Activated naive CD4-positive, alpha-beta T cell treated with anti-CD3 and anti-CD28 coated beads, Interleukin-2, amount 50 U/mL, for 24 hours (primary cell): ENCODE data around the gene SBNO2.

Experiments
- H3K27ac Mint-ChIP-seq: one replicate; pipeline ENCODE4 v1.8.0; 2021; ENCODE audit warnings: mild to moderate bottlenecking, mixed read lengths
- H3K27me3 Mint-ChIP-seq: one replicate; pipeline ENCODE4 v1.8.0; 2021; ENCODE audit warnings: mixed read lengths
- H3K36me3 Mint-ChIP-seq: one replicate; pipeline ENCODE4 v1.8.0; 2021; ENCODE audit warnings: mixed read lengths
- H3K4me1 Mint-ChIP-seq: one replicate; pipeline ENCODE4 v1.8.0; 2021; ENCODE audit warnings: mixed read lengths
- H3K4me3 Mint-ChIP-seq: one replicate; pipeline ENCODE4 v1.8.0; 2021; ENCODE audit warnings: mild to moderate bottlenecking, mixed read lengths
- H3K9me3 Mint-ChIP-seq: one replicate; pipeline ENCODE4 v1.8.0; 2021; ENCODE audit warnings: mixed read lengths

The SBNO2 gene

DNA sequence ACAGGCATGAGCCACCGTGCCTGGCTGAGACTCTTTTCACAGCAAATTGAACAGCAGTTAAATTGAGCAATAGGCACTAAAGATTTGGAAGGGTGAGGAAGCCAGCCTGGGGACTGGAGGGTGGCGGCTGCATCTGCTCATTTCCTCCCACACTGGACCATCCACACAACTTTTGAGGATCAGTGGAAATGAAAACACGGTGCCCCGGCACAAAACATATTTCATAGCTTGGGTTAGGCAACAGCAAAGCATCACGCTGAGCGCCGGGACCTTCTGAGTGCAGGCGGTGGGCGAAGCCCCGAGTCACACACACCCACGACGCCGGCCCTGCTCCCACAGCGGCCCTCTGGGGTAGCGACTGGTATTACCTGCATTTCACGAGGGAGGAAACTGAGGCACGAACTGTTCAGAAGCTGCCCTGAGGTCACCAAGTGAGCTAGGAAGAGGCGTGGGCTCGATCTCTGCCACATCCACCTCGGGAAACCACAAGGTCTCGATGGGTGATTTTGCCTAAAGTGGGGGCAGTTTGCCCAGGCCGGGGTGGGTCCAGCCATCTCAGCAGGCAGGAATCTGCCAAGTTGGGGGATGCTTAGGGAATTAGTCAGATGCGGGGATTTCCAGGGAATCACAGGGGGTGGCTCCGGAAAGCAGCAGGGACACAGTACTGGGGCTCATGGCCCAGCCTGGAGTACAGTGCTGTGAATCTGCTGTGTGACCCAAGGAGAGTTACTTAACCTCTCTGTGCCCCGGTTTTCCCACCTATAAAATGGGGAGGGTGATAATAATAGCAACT, 3.5 kb upstream of the SBNO2 start:
- Mint-ChIP-seq H3K9me3 (no peaks in the 10 kb centered on the region), H3K27ac (peak overlapping the region; percentile 23), H3K27me3 (no peaks in the 10 kb centered on the region), H3K36me3 (no peaks in the 10 kb centered on the region), H3K4me3 (no peak overlapping the region), H3K4me1 (peaks cover 17% of the 10 kb centered on the region)

DNA sequence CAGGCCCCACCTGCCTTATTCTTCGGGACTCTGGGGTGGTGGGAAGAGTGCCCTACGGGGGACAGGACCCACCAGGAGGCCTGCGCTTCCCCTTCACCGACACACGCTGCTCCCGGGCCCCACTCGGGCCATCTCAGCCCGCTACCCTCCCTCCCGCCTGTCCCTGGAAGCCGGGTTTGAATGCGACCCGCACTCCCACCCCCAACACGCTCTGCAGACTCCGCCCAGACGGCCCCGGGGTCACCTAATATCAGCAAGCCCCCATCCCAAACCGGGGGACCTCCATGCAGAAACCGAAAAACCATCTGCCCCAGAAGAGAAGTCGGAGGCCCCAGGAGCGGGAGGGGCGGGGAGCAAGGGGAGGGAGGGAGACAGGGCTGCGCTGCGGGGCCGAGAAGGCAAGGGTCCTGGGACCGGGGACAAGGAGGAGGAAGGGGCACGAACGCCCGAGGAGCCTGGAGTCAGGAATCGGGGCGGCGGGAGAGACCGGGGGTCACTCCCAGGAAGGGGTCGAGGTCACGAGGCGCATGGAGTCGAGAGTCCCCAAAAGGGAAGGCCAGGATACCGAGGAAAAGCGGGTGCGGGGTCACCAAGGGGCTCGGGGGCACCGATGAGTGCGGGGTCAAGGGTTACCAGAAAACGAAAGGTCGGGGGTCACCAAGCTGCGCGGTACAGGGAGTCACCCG, 766 bp downstream of the SBNO2 start:
- H3K27me3 Mint-ChIP-seq: no peaks in the 10 kb centered on the region
- peak overlapping the region; percentile 88 for H3K27ac Mint-ChIP-seq
- peak overlapping the region; percentile 89 for H3K4me3 Mint-ChIP-seq
- no peaks in the 10 kb centered on the region for H3K9me3 Mint-ChIP-seq
- H3K4me1 Mint-ChIP-seq: peaks cover 26% of the 10 kb centered on the region
- H3K36me3 Mint-ChIP-seq: no peaks in the 10 kb centered on the region

DNA sequence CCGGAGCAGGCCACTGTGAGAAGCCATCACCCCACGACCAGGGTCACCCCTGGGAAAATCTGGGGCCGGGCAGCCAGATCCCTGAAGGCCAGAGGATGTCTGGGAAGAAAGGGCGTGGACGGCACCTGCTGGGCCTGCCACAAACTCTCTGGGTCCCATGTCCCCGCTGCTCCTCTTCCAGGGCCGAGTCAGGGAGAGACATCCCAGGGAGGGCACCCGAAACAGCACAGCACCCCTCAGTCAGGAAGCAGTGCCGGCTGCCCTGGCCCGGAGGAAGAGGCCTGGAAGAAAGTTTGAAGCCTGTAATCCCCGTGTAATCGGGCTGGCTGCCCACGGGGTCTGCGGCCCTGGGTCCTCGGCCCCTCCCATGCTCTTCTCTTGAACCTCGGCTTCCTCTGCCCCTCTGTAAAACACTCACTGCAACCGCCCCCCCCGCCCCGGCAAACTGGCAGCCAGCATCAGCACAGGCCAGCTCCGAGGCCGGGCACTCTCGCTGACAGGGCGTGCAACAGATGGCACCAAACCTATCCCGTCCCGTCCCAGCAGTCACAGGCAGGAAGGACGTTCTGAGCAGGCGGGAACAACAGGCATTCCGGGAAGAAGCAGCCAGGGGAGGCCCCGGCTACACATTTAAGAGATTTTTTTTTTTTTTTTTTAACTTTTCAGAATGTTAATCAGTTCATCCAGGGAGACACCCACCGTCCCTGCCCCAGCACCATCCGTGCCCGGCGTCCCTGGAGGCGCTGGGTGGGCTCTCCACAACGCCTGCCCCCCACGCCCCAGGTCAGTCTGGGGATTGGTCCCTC, 1.5 kb downstream of the SBNO2 start:
- Mint-ChIP-seq H3K36me3 (no peaks in the 10 kb centered on the region), H3K4me1 (peaks cover 26% of the 10 kb centered on the region), H3K27ac (no peak overlapping the region), H3K9me3 (no peaks in the 10 kb centered on the region), H3K27me3 (no peaks in the 10 kb centered on the region), H3K4me3 (peak overlapping the region; percentile 89)

DNA sequence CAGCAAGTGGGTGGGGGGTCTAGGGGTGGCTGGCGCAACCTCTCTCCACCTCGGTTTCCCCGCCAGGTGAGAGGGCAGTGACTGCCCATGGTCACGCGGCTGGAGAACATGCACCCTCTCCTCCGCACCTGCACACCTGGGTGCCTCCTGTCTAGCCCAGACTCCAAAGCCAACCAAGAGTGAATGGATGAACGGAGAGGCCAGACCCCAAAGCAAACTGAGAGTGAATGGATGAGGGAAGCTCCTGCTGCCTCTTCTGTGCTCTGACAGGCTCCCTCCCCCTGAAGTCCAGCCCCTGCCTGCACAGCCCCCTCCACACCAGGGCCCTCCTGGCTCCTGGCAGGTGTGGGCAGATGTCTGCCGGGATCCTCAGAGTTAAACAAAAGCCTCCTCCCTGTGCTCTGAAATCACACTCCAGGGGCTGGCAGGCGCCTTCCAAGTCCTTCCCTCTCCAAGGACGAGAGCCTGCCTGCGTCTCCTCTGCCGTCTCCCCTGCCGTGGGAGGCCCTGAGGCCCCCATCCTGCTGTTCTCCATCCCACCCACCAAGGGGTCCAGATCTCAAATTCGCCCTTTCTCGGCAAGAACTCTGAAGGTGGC, 2.2 kb downstream of the SBNO2 start:
- Mint-ChIP-seq H3K4me3 (peak overlapping the region; percentile 54), H3K4me1 (peaks cover 26% of the 10 kb centered on the region), H3K36me3 (no peaks in the 10 kb centered on the region), H3K27ac (no peak overlapping the region), H3K27me3 (no peaks in the 10 kb centered on the region), H3K9me3 (no peaks in the 10 kb centered on the region)

DNA sequence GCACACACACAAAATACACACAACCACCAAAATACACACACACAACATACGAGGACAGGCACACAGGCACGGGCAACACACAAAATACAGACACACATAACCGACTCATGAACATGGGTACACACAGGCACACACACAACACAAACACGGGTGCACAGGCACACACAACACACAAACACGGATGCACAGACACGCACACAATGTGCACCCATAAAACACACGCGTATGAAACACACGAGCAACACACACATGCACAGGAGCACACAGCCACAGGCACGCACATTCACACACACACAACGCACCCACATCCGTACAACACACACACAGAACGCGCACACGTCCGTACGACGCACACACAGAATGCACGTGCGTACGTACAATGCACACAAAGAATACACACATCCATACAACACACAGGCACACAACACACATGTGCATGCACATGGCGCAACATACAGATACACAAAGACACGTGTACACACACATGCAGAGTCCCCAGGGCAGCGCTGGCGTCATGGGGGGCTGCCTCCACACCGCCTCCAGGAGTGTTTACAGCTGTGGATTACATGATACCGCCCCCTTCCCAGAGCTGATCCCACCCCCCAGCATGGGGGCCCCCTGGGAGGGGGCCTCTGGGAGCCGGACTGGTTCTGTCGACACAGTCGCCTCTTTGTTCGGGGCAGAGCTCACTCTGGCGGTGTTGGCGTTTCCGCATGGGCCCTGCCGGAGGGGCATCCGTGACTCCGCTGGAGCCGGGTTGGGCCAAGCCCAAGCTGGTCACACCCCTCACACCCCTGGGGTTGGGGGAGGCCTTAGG, 2.9 kb downstream of the SBNO2 start:
- no peaks in the 10 kb centered on the region for H3K27me3 Mint-ChIP-seq
- peaks cover 26% of the 10 kb centered on the region for H3K4me1 Mint-ChIP-seq
- H3K4me3 Mint-ChIP-seq: peak overlapping the region; percentile 26
- no peaks in the 10 kb centered on the region for H3K9me3 Mint-ChIP-seq
- H3K36me3 Mint-ChIP-seq: no peaks in the 10 kb centered on the region
- H3K27ac Mint-ChIP-seq: peak overlapping the region; percentile 42

DNA sequence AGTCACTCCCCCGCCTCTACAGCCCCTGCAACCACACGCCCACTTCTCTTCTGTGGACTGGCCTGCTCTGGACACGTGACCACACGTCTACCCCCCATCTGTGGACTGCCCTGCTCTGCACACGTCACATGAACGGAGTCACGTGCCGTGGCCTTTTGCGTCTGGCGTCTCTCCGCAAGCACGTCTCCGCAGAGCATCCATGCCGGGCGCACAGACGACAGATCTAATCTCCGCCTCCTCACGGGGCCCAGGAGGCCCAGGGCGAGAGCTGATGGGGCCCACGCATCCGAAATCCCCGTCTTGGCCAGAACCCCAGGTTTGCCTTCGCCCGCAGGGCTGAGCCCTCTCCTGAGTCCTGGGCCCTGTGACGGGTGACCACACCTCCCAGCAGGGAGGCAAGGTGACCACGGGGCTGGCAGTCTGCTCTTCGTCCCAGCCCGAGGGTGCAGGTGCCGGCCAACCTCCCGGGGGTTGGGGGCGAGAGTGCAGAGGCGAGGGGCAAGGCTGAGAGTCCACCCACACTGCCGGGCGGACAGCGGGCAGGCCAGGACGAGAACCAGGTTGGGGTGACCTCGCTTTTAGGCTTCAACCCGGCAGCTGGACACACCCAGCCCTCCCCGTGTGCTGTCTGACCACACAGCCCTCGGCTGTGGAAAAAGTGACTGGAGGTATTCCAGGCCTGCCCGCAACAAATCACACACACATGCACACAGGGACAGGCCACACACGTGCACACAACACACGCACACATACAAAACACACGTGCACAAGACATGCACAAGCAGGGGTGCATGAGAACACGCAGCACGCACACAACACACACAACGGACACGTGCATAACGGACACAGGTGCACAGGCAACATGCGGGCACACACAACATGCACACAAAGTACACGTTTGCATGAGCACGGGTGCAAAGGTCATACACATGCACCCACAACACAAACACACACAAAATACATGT, 3.9 kb downstream of the SBNO2 start:
- H3K27me3 Mint-ChIP-seq: no peaks in the 10 kb centered on the region
- H3K27ac Mint-ChIP-seq: peak overlapping the region; percentile 23

DNA sequence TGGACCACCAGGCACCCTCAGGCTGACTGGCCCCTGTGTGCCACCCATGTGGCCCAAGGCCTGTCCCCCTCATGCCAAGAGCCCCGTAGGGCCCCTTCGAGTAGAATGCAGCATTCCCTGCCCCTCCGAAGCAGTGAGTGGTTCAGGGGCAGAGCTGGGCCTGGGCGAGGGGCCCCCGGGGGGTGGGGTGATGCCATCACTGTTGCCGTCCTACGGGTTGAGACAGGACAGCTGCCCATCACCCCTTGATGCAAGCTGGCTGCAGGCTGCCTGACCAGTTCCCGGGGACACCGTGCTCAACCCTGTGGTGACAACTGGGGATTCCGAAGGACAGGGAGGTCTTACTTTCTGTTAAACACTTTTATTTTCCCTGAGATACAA, 4.7 kb downstream of the SBNO2 start:
- Mint-ChIP-seq H3K4me1 (peaks cover 20% of the 10 kb centered on the region), H3K9me3 (no peaks in the 10 kb centered on the region), H3K4me3 (no peak overlapping the region), H3K27me3 (no peaks in the 10 kb centered on the region), H3K27ac (no peak overlapping the region), H3K36me3 (no peaks in the 10 kb centered on the region)

More for the DNA sequence above, 3.9 kb downstream of the SBNO2 start:
- Mint-ChIP-seq H3K4me3 (peak overlapping the region; percentile 6), H3K9me3 (no peaks in the 10 kb centered on the region), H3K36me3 (no peaks in the 10 kb centered on the region), H3K4me1 (peaks cover 26% of the 10 kb centered on the region)

DNA sequence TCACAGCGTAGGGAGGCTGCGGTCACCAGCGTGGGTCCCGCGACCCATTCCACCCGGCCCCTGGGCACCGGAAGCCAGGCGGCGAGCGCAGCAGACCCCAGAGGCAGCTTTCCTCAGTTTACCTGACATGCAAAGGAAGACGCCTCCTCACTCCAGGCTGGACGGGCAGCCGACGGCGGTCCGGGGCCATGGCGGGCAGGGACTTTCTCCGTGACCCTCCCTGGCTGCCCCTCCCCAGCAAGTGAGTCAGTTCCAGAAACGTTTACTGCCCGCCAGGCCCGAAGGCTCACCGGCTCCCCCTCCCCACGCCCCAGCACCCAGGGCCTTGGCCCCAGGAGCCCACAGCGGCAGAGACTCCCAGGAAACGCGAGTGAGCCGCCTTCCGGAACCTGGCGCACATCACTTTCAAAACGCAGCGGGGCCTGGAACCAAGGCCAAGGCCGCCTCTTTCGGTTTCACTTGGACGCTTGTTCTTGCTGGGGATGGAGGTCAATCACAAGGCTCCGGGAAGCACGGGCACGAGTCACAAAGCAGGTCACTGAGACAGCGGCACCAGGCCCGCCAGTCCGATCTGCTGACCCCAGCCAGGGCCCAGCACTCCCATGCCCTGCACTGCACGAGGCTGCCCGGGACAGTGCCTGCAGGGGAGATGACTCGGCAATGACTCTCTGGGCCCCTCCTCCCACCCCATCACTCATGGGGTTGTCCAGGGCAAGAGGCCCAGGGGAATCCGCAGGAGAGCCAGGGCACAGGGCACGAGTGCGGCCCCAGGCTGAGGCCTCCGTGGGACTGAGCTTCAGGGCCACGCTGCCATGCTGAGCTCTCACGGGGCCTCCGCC, 5.3 kb downstream of the SBNO2 start:
- Mint-ChIP-seq H3K9me3 (no peaks in the 10 kb centered on the region), H3K4me1 (peaks cover 18% of the 10 kb centered on the region), H3K36me3 (no peaks in the 10 kb centered on the region), H3K4me3 (no peak overlapping the region), H3K27me3 (no peaks in the 10 kb centered on the region), H3K27ac (no peak overlapping the region)

DNA sequence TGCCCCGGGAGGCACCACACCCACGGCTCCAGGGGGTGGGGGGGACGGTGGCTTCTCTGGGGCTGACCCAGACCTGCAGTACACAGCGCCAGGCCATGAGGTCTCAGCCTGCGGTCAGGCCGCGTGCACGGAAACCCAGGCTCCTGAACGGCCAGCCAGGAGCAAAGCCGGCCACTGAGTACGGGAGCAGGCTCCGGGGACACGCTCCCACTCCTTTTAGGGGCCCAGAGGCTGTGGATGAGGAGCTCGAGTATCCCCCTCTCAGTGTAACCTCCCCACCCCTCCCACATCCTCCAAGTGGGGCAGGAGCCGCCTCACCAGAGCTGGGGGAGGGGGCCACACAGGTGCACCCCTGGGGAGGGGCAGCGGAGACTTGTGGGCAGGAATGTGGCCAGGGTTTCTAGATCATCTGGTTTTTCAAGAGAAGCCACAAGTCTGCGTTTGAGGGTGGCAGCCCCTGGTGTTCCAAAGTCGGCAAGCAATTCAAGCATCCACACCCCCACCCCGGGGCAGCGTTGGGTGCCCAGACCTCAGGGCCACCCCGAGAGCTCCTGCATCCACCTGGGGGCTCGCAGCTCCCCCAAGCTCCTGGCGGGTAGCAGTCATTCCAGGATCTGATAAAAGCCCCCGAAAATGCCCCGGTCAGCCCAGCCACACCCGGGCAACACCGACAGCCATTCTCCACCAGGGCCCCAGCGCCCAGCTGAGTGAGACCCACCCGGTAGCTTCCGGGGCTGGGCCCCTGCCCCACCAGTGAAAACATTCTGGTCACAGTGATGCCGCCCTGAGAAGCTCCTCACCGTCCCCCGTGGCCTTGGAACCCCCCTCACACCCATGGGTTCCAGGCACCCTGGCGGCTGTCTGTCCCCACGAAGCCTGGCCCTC, 6.1 kb downstream of the SBNO2 start:
- peaks cover 20% of the 10 kb centered on the region for H3K4me1 Mint-ChIP-seq
- no peaks in the 10 kb centered on the region for H3K27me3 Mint-ChIP-seq
- no peaks in the 10 kb centered on the region for H3K9me3 Mint-ChIP-seq
- no peak overlapping the region for H3K27ac Mint-ChIP-seq
- H3K4me3 Mint-ChIP-seq: no peak overlapping the region
- H3K36me3 Mint-ChIP-seq: no peaks in the 10 kb centered on the region

DNA sequence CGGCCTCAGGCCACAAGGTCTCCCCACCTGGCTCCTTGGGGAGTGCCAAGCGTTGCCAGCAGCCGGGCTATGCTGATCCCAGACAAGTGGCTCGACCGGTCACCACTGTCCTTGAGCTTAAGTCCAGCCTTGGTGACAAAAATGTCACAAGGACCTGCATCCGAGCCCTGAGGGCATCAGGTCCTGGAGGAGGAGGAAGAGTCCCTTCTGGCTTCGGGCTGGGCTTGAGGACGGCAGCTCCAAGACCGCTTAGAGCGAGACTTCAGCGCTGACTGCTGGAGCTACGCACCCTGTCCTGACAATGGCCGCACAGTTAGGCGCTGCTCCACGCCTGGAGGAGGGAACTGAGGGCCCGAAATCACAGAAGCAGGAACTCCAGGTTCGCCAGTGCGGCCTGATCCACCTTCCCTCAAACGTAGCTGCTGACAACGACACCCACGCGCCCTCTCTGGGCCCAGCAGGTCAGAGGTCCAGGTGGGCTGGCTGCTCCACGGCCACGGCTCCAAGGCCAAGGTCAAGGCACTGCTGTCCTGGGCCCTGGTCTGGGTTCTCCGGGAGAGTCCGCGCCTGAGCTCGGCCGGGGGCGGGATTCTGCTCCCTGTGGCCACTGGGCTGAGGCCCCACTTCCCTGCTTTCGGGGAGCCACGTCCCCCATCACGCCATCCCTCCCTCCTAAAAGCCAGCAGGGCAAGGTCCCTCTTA, 7.0 kb downstream of the SBNO2 start:
- Mint-ChIP-seq H3K9me3 (no peaks in the 10 kb centered on the region), H3K4me3 (no peak overlapping the region), H3K27me3 (no peaks in the 10 kb centered on the region), H3K27ac (no peak overlapping the region), H3K36me3 (no peaks in the 10 kb centered on the region), H3K4me1 (peaks cover 21% of the 10 kb centered on the region)

DNA sequence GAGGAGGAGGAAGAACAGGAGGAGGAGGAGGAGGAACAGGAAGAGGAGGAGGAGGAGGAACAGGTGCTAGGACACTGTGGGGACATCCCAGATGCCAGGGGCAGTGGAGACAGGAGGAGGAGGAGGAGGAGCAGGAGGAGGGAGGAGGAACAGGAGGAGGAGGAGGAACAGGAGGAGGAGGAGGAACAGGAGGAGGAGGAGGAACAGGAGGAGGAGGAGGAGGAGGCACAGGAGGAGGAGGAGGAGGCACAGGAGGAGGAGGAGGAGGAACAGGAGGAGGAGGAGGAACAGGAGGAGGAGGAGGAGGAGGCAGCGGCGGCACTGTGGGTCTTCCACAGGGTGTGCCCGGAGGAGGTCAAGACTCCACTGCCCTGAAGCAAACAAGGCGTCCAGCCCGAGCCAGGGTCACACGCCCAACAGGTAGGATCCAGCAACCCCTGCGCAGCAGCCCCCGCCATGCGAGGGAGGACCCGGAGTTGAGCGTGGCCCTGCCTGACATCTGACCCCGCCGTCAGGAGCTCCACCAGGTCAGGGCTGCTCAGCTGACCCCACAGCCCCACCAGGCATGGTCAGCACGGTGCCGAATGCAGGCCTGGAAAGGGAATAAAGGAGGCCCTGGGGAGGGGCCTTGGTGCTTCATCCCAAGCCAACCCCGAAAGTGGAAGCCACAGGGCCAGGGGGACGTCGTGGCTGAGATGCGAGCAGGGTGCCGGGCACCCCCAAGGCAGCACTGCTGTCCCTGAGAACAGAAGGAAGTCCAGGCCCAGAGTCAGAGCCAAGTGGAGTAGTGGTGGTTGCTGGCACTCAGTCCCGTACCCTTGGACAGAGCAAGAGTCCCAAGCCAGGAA, 9.2 kb downstream of the SBNO2 start:
- H3K27me3 Mint-ChIP-seq: no peaks in the 10 kb centered on the region
- H3K4me3 Mint-ChIP-seq: no peak overlapping the region
- no peaks in the 10 kb centered on the region for H3K9me3 Mint-ChIP-seq
- no peaks in the 10 kb centered on the region for H3K36me3 Mint-ChIP-seq
- peaks cover 10% of the 10 kb centered on the region for H3K4me1 Mint-ChIP-seq
- H3K27ac Mint-ChIP-seq: no peak overlapping the region
